ENCODE data around the gene ITPR2.

- TF ChIP-seq EZH2phosphoT487 (IDR thresholded peaks at IDR 0.05; ENCODE audit: low read depth) (no peak), CTCF (IDR thresholded peaks at IDR 0.05; ENCODE audit: low read depth, low read length) (no peak)
These were observed 528.7 kb downstream of the ITPR2 start for GRCh38 chr12:26304273-26304672.

Data from OCI-LY3 (cell line).